ENCODE results near the gene CCNC.
A peak's percentile ranks its signal among the peaks of the same experiment; 100 is the strongest.

GRCh38 chr6:99603421-99604165 is 35.1 kb upstream of the CCNC start:
- TF ChIP-seq CTCF (conservative IDR thresholded peaks at IDR 0.05 in 1 of 2, IDR thresholded peaks at IDR 0.05 in 1 of 2; ENCODE audit: extremely low read depth in 1 of 2, insufficient read depth in 1 of 2, low read depth in 1 of 2, low read length in 2 of 2) (no peak), EZH2 (IDR thresholded peaks at IDR 0.05; ENCODE audit: borderline replicate concordance, low read length) (peak; percentile 99)

Measured in mammary epithelial cell (primary cell).